GM19023 (cell line): ENCODE results near the gene FAM171A2.
"Not testable (repeated sequence)": the region's sequence is repeated elsewhere in the genome, so short reads cannot be mapped to it uniquely, and the experiment has no call there.

Source experiments
- ATAC-seq: cut with Tn5 transposase; IDR thresholded peaks from one replicate; pipeline ENCODE4 v1.9.1; 2021; ENCODE audit warnings: mild to moderate bottlenecking, moderate library complexity; ENCODE audit not compliant: unreplicated experiment

FAM171A2 gene

DNA sequence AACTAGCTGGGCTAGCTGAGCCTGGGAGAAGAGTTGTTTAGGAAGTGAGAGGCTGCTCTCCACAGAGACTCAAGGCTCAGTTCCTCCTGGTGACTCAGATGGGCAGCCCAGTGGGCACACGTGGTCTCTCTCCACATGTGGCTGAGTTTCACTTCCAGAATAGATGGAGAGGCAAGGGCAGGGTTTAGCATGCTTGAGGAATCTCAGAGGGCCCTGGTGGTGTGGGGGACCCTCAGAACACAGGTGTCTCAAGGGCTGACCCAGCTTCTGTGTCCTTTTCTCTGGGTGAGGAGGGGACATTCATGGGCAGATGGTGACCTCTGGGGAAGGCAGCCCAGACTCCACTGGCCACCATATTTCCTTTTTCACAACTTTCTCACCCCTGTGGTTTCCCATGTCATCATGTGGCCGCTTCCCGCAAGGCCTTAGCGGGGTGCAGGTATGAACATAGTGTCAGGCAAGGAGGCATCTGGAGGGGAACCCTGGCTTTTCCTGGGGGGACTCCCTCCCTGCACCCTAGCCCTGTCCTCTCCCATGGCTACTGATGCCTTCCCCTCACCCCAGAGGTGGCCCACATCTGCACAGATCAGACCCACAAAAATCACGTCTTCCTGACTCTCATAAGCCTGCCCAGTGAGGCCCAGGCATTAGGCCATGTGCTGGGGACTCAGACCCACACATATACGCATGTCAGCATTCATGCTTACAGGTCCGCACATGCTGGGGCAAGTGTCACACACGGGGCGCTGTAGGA is 15.2 kb downstream of the FAM171A2 start:
- ATAC-seq = peak; percentile 28

DNA sequence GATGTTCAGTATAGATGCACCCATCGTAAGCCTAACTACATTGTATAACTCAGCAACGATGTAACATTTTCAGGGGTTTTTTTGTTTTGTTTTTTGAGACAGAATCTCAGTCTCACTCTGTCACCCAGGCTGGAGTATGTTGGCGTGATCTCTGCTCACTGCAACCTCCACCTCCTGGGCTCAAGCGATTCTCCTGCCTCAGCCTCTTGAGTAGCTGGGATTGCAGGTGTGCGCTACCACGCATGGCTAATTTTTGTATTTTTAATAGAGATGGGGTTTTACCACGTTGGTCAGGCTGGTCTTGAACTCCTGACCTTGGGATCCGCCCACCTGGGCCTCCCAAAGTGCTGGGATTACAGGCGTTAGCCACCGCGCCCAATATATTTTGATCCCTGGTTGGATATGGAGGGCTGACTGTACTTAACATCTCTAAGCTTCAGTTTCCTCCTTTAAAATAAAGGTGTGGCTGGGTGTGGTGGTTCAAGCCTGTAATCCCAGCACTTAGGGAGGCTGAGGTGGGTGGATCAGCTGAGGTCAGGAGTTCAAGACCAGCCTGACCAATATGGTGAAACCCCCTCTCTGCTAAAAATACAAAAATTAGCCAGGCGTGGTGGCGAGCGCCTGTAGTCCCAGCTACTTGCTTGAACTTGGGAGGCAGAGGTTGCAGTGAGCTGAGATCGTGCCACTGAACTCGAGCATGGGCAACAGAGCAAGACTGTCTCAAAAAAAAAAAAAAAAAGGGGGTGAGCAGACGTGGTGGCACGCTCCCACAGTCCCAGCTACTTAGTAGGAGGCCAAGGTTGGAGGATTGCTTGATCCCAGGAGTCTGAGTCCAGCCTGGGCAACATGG is 16.2 kb downstream of the FAM171A2 start:
- not testable (repeated sequence) for ATAC-seq

DNA sequence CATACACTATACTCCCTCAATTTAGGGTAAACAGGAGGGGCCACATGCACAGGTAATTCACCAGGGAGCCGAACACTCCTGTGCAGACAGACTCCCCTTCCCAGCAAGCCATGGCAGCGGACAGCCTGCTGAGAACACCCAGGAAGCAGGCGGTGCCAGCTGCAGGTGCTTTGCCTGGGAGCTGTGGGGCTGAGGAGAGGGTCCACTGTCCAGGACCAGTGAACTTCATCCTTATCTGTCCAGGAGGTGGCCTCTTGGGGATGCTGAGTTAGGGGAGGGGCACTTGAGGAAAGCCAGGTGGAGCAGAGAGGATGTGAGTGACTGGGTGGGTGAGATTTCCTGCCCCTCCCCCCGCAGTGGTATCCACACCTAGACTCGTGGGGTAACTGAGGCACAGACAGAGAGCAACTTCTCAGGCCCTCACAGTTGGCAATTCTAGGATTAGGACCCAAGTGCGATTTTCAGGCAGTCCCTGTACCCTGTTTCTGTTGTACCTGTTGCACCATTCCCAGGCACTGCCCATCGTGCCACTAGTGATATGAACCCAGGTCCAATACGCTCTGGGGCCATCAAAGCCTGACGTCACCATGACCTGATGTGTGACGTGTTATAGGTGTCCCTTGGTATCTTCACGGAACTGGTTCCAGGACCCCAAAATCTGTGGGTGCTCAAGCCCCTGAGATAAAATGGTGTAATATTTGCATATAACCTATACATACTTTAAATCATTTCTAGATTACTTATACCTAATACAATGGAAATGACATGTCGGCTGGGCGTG is 17.4 kb downstream of the FAM171A2 start:
- ATAC-seq = no peak

DNA sequence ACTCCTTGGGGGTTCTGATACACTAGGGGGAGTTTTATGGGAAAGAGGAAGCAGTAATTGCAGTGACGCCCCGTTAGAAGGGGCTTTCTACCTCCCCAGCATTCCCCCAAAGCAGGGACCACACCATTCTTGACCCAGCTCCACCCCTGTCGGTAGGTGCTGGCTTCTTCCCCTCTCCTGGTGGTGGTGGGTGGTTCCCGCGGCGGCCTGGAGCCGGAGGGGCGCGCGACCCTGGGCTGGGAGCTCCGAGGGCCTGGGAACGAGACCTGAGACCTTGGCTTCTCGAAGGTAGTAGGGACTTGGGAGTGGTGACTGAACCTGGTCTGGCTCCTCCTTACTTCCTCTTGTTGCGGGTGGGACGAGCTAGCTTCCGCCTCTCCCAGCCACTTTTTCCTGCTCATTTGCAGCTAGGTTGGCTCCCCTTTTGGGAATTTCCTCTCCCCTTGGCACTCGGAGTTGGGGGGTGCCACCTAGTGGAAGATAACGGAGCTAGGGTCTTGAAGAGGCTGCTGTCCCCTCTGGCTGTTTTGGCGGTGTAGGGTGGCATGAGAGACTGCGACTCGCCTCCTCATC is 18.1 kb downstream of the FAM171A2 start:
- ATAC-seq = peak; percentile 6

DNA sequence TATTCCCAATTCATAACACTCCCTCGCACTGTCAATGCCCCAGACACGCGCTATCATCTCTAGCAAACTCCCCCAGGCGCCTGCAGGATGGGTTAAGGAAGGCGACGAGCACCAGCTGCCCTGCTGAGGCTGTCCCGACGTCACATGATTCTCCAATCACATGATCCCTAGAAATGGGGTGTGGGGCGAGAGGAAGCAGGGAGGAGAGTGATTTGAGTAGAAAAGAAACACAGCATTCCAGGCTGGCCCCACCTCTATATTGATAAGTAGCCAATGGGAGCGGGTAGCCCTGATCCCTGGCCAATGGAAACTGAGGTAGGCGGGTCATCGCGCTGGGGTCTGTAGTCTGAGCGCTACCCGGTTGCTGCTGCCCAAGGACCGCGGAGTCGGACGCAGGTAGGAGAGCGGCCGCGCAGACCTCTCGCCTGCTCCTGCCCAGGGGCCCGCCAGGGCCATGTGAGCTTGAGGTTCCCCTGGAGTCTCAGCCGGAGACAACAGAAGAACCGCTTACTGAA is 18.7 kb downstream of the FAM171A2 start, which contains the start of gene GRN:
Gene GRN, plus strand, starts transcription at position 364 of the 515 bp plus-strand sequence. CDS start 3,863 bp downstream, outside the sequence.
- peak; percentile 75 for ATAC-seq

DNA sequence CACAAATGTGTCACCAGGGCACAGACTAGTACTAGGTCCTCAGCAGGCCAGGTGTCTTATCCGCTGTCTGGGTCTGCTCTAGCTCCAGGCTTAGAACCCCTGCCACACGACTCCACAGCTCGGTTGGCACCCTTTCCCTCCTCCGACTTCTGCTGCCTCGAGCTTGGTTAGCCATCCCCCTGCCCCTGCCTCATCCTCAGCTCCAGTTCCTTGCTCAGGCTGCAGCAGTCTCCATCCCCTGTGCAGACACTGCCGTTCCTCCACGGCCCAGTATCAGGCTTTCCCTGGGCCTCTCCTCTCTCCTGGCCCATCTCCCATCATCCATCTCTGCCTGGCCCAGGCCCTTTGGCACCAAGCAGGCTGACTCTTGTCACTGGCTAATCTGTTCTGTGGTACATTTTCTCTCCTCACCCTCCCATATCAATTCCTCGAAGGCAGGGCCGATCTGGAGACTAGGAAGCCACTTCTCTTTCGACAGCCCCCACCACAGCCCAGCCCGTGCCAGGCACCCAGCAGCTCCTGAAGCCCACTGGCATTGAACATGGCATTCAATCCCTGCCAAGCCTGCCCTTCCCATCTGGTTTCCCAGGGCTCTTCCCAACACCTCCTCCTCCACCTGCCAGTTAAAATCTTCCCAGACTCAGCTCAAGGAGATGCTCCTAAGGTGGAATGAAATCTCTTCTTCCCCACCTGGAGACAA is 20.0 kb downstream of the FAM171A2 start:
- no peak for ATAC-seq

DNA sequence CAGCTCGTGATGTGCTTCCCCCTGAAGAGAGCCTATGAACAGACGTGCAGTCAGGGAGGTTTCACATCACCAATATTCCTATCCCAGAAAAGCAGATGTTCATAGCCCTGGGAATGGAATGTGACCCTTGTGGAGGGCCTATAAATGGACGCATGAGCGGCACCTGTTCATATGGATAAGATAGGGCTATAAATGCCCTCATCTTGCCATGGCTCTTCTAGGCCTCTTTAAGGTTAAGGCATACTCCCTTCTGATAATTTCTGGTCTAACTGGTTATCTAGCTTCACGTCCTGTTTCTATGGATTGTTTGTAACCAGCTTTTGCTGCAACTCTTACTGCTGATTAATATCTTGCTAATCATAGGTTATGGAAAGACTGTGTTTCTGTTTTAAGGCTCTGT is 23.1 kb downstream of the FAM171A2 start:
- not testable (repeated sequence) for ATAC-seq

DNA sequence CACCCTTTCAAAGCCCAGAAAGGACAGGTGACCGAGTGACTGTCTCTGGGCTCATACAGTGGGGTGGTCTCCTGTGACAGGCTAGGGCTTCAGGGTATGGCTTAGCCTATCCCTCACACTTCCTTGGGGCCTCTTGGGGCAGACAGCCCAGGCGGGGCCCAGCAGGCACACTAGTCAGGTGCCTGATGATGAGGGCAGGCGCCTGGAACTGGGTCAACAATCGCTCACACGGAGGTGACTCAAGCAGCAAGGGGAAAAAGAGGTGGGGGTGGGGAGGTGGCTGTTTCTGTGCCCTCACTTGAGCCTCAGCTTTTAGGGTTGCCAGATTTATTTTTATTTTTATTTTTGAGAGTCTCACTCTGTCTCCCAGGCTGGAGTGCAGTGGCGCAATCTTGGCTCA is 25.0 kb downstream of the FAM171A2 start:
- no peak for ATAC-seq

DNA sequence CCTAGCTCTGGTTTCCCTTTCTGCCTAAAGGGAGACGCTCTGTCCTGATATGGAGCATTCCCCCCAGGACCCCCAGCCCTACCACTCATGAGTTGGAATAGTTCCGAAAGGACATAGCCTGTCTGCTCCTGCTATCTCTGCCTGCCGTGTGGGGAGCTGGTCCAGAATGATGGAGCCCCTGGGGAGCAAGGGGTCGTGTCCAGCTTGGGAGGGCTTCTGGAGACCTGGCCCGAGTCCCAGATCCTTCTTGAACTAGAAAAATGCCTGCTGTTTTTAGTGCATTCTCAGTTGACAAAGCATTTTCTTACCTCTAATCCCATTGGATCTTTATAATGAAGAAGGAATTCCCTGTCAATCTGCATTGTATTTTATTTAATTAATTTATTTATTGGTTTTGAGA is 27.7 kb downstream of the FAM171A2 start:
- no peak for ATAC-seq

DNA sequence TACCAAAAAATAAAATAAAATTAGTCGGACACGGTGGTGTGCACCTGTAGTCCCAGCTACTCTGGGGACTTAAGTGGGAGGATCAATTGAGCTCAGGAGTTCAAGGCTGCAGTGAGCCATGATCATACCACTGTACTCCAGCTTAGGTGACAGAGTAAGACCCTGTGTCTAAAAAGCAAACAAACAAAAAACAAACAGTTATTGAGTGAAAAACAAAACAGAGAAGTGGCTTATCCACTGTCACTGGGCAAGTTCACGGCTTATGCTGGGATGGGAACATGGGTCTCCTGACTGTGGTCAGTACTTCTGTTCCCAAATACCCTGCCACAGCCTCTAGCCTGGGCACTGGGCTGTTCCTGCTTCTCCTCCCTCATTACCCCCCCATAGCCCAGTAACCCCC is 28.1 kb downstream of the FAM171A2 start:
- no peak for ATAC-seq

DNA sequence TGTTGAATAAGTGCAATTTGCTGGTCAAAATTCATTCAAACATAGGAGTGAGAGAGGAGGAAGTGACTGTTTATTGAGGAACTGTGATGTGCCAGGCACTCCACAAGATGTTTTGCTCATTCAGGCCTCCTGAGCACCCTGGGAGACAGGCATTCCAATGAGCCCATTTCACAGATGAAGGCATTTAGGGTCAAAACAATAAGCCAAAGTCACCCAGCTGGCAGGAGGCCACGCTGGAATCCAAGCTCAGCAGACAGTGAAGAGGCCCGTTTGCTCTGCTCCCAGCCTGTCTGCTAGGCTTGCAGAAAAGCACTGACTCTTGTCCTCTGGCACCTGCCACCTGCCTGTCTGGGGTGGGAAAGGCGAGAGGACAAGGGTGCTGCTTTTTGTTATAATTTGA is 28.9 kb downstream of the FAM171A2 start:
- ATAC-seq = no peak

DNA sequence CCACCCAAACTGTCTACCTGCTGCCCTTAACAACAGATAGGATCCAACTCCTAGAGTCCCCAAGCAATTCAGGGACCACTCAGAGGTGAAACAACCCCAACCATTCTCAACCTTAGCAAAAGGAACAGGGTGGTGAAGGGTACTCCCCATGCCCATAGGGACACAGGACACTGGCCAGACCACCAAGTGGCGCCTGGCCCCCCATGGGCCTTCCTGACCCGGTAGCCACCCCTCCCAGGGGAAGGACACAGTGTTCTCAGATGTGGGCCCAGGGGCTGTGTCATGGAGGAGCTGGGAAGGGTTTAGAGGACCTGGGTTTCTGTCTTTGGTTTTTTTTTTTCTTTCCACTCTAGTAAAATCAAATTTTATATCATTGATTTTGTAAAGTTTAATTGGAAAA is 29.3 kb downstream of the FAM171A2 start:
- no peak for ATAC-seq

DNA sequence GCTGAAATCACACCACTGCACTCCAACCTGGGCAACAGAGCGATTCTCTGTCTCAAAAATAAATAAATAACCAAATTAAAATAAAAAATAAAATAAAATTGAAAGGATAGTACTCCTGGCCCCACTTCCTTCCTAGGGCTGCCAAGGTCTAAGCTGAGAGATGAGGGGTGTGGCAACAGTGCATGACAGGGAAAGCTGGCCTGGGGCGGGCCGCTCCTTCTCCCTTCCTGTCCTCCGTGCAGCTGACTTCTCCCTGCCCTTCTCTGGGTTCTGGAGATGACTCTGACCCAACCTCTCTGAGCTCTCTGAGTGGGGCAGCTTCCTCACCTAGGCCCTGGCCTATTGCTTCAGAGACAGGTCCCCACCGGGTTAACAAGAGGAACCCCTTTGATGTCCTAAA is 30.3 kb downstream of the FAM171A2 start:
- ATAC-seq = no peak

DNA sequence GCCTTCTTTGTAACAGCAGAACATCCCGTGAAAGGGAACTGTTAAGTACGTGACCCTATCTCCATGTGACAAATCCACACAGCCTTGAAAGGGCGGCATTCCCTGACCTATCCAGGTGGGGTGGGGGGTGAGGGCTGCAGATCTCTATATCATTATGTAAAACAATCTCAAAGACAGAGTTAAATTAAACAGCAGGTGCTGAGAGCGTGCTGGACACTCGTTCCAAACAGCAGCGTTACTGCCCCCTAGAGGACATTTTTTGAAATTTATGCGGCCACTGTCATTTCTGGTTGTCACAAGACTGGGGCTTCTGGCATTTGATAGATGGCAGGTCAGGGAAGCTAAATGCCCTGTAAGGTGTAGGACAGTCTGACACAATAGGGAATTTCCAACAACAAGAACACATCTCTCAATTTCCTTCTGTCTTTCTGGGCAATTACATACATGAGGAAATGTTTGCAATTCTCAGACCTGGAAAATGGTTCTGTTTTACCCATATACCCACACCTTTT is 32.3 kb downstream of the FAM171A2 start:
- ATAC-seq = no peak

DNA sequence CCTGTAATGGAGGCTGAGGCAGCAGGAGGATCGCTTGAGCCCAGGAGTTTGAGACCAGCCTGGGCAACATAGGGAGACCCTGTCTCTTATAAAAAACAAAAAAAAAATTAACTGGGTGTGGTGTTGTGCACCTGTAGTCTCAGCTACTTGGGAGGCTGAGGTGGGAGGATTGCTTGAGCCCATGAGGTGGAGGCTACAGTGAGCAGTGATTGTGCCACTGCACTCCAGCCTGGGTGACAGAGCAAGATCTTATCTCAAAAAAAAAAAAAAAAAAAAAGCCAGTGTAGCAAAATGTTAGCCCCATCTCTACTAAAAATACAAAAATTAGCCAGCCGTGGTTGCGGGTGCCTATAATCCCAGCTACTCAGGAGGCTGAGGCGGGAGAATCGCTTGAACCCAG is 33.4 kb downstream of the FAM171A2 start:
- ATAC-seq = not testable (repeated sequence)

DNA sequence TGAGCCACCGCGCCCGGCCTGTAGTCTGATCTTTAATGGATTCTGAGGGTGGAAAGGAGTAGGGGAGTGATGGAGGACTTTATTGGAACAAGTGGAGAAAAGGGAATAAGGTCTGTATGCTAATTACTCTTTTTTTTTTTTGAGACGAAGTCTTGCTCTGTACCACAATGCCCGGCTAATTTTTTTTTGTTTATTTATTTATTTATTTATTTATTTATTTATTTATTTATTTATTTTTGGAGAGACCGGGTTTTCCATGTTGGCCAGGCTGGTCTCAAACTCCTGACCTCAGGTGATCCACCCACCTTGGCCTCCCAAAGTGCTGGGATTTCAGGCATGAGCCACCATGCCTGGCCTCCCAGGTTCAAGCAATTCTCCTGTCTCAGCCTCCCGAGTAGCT is 34.1 kb downstream of the FAM171A2 start:
- not testable (repeated sequence) for ATAC-seq

DNA sequence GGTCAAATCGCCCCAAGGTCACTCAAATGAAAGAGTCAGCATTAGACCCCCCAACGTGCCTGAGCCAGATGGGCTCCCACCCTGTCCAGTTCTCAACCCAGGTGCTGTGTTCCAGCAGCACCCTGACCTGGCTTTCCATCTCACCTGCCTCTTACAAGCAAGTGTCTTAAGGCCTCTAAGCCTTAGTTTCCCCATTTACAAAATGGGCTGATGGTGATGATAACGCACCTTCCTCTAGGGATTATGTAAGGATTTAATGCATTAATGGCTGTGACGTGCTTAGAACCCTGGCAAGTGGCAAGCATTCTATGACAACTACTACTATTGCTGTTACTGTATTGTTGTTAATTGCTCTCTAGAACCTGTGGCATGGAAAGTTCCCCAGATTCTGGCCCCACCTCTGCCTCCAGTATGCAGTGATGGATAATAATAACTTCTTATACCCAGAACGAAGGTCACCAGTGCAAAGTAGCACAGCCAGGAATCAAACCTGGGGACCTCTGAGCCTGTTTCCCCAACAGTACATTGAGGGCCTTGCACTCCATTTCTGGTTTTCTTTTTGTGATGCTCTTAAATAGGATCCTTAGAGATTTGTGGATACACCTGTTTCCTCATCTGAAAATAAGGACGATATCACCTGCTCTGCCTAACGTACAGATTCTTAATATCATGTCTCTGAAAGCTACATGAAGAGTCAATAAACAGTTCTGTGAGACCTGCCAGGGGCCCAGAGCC is 35.8 kb downstream of the FAM171A2 start:
- no peak for ATAC-seq

DNA sequence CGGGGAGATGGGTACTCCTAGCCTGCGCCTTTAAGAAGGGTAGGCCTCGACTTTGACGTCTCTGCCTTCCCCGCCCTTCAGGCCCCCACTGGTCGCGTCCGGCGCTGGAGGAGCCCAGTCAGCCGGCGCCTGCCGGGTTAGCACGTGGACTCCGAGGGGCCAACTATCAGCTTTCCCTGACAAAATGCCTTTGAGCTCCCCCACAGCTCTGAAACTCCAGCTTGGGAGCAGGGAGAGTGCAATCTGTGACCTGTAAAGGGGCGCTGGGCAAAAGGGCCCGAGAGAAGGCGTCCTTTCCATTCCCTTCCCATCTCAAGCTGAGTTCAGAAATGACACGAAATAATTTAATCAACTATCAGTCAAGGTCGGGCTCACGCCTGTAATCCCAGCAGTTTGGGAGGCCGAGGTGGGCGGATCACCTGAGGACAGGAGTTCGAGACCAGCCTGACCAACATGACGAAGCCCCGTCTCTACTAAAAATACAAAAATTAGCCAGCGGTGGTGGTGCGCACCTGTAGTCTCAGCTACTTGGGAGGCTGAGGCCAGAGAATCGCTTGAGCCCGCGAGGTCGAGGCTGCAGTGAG is 36.7 kb downstream of the FAM171A2 start:
- peak; percentile 43 for ATAC-seq
